Body of pancreas (tissue), 4 donors: ENCODE results near the gene FAAH.

Source experiments
- CTCF ChIP-seq, 7 experiments: fragments of 450-650 bp in 4 of 7; fragments of 200-600 bp in 3 of 7; sonication (generic) in 3 of 7; IDR thresholded peaks; one replicate each; pipeline ENCODE4 v1.5.1; 2016 to 2019; ENCODE audit warnings: antibody characterized with exemption in 7 of 7
- POLR2A ChIP-seq, 3 donors: fragments of 450-650 bp; IDR thresholded peaks; one replicate each; pipeline ENCODE4 v1.6.1; 2016; ENCODE audit warnings: antibody characterized with exemption in 3 of 3, mild to moderate bottlenecking in 2 of 3

DNA sequence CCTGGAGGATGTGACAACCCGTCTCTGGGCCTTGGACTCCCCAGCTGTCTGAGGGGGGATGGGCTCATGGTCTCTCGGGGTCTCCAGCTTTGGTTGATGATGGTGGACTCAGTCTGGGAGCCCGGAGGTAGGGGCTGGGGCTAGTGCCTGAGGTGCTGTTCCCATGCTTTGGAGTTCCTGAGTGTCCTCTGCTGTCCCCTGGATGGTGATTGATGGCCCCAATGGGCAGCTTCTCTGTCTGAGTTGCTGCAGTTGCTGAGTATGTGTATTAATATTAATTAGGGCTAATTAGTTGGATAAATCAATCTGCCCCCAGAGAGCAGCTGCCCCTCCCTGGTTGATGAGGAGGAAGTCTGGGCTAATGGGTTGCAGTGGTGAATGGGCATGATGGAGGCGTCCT is 30.6 kb downstream of the FAAH start:
- TF ChIP-seq CTCF (IDR thresholded peaks at IDR 0.05) (no peak), POLR2A (IDR thresholded peaks at IDR 0.05) (no peak)
